H9 (cell line): ENCODE results near the gene APOA1. TPM values are rescaled to one million over a fixed set of nuclear protein-coding genes. Genes with fewer than 3 reads are reported as not detected.

Source experiments
- DNase-seq: peaks from one replicate; pipeline ENCODE4 v3.0.0-alpha.2; 2017
- H2AFZ ChIP-seq: one replicate; pipeline ENCODE4 v1.6.1; 2013; ENCODE audit warnings: mild to moderate bottlenecking, low read length, control low read depth, moderate library complexity
- H2AK5ac ChIP-seq: 2 replicates; pipeline ENCODE4 v1.6.1; 2013; ENCODE audit warnings: low read length, control low read depth, mixed read lengths; ENCODE audit not compliant: insufficient read length
- H2BK120ac ChIP-seq: one replicate; pipeline ENCODE4 v1.6.1; 2013; ENCODE audit warnings: low read depth, mild to moderate bottlenecking, low read length, control low read depth, inconsistent platforms; ENCODE audit not compliant: poor library complexity, severe bottlenecking
- H2BK12ac ChIP-seq: 2 replicates; pipeline ENCODE4 v1.6.1; 2013; ENCODE audit warnings: low read length, control low read depth, mixed read lengths, low read depth; ENCODE audit not compliant: insufficient read length
- H2BK15ac ChIP-seq: 2 replicates; pipeline ENCODE4 v1.6.1; 2013; ENCODE audit warnings: low read depth, low read length, control low read depth
- H2BK20ac ChIP-seq: one replicate; pipeline ENCODE4 v1.6.1; 2013; ENCODE audit warnings: low read depth, mild to moderate bottlenecking, low read length, control low read depth, inconsistent platforms; ENCODE audit not compliant: poor library complexity, severe bottlenecking
- H2BK5ac ChIP-seq: 2 replicates; pipeline ENCODE4 v1.6.1; 2013; ENCODE audit warnings: low read length, control low read depth, mixed read lengths; ENCODE audit not compliant: insufficient read length
- H3K14ac ChIP-seq: 2 replicates; pipeline ENCODE4 v1.6.1; 2013; ENCODE audit warnings: low read length, control low read depth; ENCODE audit not compliant: insufficient read depth
- H3K18ac ChIP-seq: 2 replicates; pipeline ENCODE4 v1.6.1; 2013; ENCODE audit warnings: low read depth, mild to moderate bottlenecking, mixed read lengths, low read length, control low read depth; ENCODE audit not compliant: insufficient read length
- H3K23ac ChIP-seq: 2 replicates; pipeline ENCODE4 v1.6.1; 2013; ENCODE audit warnings: low read length, control low read depth, mixed read lengths, low read depth; ENCODE audit not compliant: insufficient read length
- H3K23me2 ChIP-seq: 2 replicates; pipeline ENCODE4 v1.6.1; 2013; ENCODE audit warnings: low read depth, mild to moderate bottlenecking, mixed read lengths, low read length, control low read depth; ENCODE audit not compliant: insufficient read length, poor library complexity, severe bottlenecking
- H3K27ac ChIP-seq: 2 replicates; pipeline ENCODE4 v1.5.1; 2013; ENCODE audit warnings: low read length, control low read depth, mixed read lengths, low read depth; ENCODE audit not compliant: insufficient read length
- H3K27me3 ChIP-seq: 2 replicates; pipeline ENCODE4 v1.6.1; 2013; ENCODE audit warnings: low read length, control low read depth, inconsistent platforms; ENCODE audit not compliant: insufficient read depth
- H3K4ac ChIP-seq: 2 replicates; pipeline ENCODE4 v1.6.1; 2013; ENCODE audit warnings: low read depth, mild to moderate bottlenecking, control low read depth, inconsistent platforms, low read length, moderate library complexity
- H3K4me1 ChIP-seq: 2 replicates; pipeline ENCODE4 v1.6.1; 2013; ENCODE audit warnings: low read length, control low read depth, inconsistent platforms; ENCODE audit not compliant: insufficient read depth
- H3K4me2 ChIP-seq: 2 replicates; pipeline ENCODE4 v1.6.1; 2013; ENCODE audit warnings: low read length, control low read depth, mixed read lengths; ENCODE audit not compliant: insufficient read length, insufficient read depth
- H3K56ac ChIP-seq: 2 replicates; pipeline ENCODE4 v1.6.1; 2013; ENCODE audit warnings: low read depth, mild to moderate bottlenecking, mixed read lengths, low read length, control low read depth; ENCODE audit not compliant: insufficient read length
- H3K79me1 ChIP-seq: 2 replicates; pipeline ENCODE4 v1.6.1; 2013; ENCODE audit warnings: low read depth, mild to moderate bottlenecking, moderate library complexity, low read length, control low read depth, inconsistent platforms; ENCODE audit not compliant: insufficient read depth, poor library complexity, severe bottlenecking
- H3K79me2 ChIP-seq: 2 replicates; pipeline ENCODE4 v1.6.1; 2013; ENCODE audit warnings: low read length, control low read depth, inconsistent platforms; ENCODE audit not compliant: insufficient read depth
- H3K9ac ChIP-seq: 2 replicates; pipeline ENCODE4 v1.6.1; 2013; ENCODE audit warnings: low read length, control low read depth, mixed read lengths; ENCODE audit not compliant: insufficient read length; ENCODE audit errors: extremely low read depth
- H3K9me3 ChIP-seq: one replicate; pipeline ENCODE4 v1.6.1; 2013; ENCODE audit warnings: low read depth, low read length, inconsistent platforms; ENCODE audit not compliant: control insufficient read depth
- H3T11ph ChIP-seq: one replicate; pipeline ENCODE4 v1.6.1; 2013; ENCODE audit warnings: mild to moderate bottlenecking, low read length, control low read depth, inconsistent platforms
- H4K20me1 ChIP-seq: one replicate; pipeline ENCODE4 v1.6.1; 2013; ENCODE audit not compliant: control insufficient read depth, insufficient read length, insufficient read depth
- H4K5ac ChIP-seq: 2 replicates; pipeline ENCODE4 v1.6.1; 2013; ENCODE audit warnings: low read depth, mild to moderate bottlenecking, mixed read lengths, low read length, control low read depth; ENCODE audit not compliant: insufficient read length
- H4K8ac ChIP-seq: replicated peaks from 2 replicates; pipeline ENCODE4 v1.6.1; 2013; ENCODE audit warnings: low read length, control low read depth, mixed read lengths, low read depth; ENCODE audit not compliant: insufficient read length
- H4K91ac ChIP-seq: 2 replicates; pipeline ENCODE4 v1.6.1; 2013; ENCODE audit warnings: low read depth, mild to moderate bottlenecking, moderate library complexity, mixed read lengths, low read length, control low read depth; ENCODE audit not compliant: insufficient read length
- H3K27ac Mint-ChIP-seq, 3 experiments: 2 replicates in 2 of 3; 3 replicates in 1 of 3; pipeline ENCODE4 v1.8.0; 2020 to 2021; ENCODE audit warnings: mixed read lengths in 3 of 3, mild to moderate bottlenecking in 1 of 3, moderate library complexity in 1 of 3
- H3K27me3 Mint-ChIP-seq: 2 replicates; pipeline ENCODE4 v1.8.0; 2021; ENCODE audit warnings: low read depth, mild to moderate bottlenecking, moderate library complexity, mixed read lengths
- H3K36me3 Mint-ChIP-seq, 3 experiments: 2 replicates in 2 of 3; 3 replicates in 1 of 3; pipeline ENCODE4 v1.8.0; 2020 to 2021; ENCODE audit warnings: low read depth in 3 of 3, mixed read lengths in 3 of 3; ENCODE audit not compliant: insufficient read depth in 1 of 3
- H3K4me1 Mint-ChIP-seq, 2 experiments: 2 replicates each; pipeline ENCODE4 v1.8.0; 2020; ENCODE audit warnings: mixed read lengths in 2 of 2
- H3K4me3 Mint-ChIP-seq, 2 experiments: 2 replicates in 1 of 2; 3 replicates in 1 of 2; pipeline ENCODE4 v1.8.0; 2020 to 2021; ENCODE audit warnings: mild to moderate bottlenecking in 2 of 2, mixed read lengths in 2 of 2, moderate library complexity in 1 of 2
- H3K9me3 Mint-ChIP-seq, 2 experiments: 2 replicates in 1 of 2; 3 replicates in 1 of 2; pipeline ENCODE4 v1.8.0; 2020; ENCODE audit warnings: mild to moderate bottlenecking in 2 of 2, mixed read lengths in 2 of 2, moderate library complexity in 1 of 2
- CTCF ChIP-seq: fragments of 200-600 bp; sonication (generic); conservative IDR thresholded peaks from 3 replicates; pipeline ENCODE4 v1.8.0; 2021; ENCODE audit warnings: antibody characterized with exemption, mild to moderate bottlenecking
- WGBS: extraction: QIAGEN DNeasy Blood & Tissue Kit; methylation state at CpG from one replicate; pipeline ENCODE4 v1.1.7; 2013; ENCODE audit warnings: missing lambda C conversion rate, low lambda C conversion rate, mixed read lengths; ENCODE audit not compliant: insufficient read length; ENCODE audit errors: extremely low coverage; 5-methylcytosine and 5-hydroxymethylcytosine counted together
- total RNA-seq: library from RNA; stranded (reverse); gene quantifications from 2 replicates; pipeline ENCODE4 v1.2.1, GENCODE V29; 2021

Gene APOA1
- total RNA-seq, 1 experiment from 2014 or later, result 0.68 TPM

DNA sequence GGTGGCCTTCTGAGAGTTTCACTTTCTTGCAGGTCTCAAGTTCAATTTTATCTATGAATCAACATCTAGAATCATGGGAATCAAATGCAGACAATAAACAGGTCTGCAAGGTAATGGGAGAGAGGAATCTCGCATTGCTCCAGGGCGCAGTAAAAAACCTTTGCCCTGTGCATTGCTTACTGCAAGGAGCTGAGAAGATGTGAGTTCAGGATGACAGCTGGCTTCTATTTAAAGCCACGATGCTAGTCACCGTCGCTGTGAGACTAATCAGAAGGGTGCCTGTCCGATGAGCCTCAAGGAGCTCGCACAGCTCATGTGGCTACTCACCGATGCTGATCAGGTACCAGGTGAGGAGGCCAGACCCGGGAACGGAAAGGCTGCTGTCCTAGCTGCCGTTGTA lies 30.2 kb upstream of the APOA1 start:
- H3K56ac ChIP-seq, result no peak overlapping the region
- H2BK15ac ChIP-seq, result no peak overlapping the region
- no peak overlapping the region for H3K23ac ChIP-seq
- H3K79me1 ChIP-seq, result no peaks in the 10 kb centered on the region
- H3K9ac ChIP-seq, result no peak overlapping the region
- WGBS, result no CpG with 5 or more reads among the region's 11 CpGs
- no peak overlapping the region for H2BK120ac ChIP-seq
- H2AFZ ChIP-seq, result no peak overlapping the region
- no peak overlapping the region for H3K18ac ChIP-seq
- no peak overlapping the region for H3K27ac ChIP-seq
- DNase-seq, result no peak
- TF ChIP-seq CTCF, result no peak
- no peak overlapping the region for H2BK20ac ChIP-seq
- no peaks in the 10 kb centered on the region for H3K23me2 ChIP-seq
- Mint-ChIP-seq H3K9me3 (no peaks in the 10 kb centered on the region), H3K27me3 (no peaks in the 10 kb centered on the region), H3K36me3 (peaks cover 16 to 62% (median 58%) of the 10 kb centered on the region in 3 experiments; a peak in 6 of 7 replicates), H3K27ac (no peak overlapping the region), H3K4me3 (no peak overlapping the region), H3K4me1 (no peaks in the 10 kb centered on the region)
- no peak overlapping the region for H3K4ac ChIP-seq
- H2BK12ac ChIP-seq, result no peak overlapping the region
- no peak overlapping the region for H4K8ac ChIP-seq
- H3K4me1 ChIP-seq, result no peaks in the 10 kb centered on the region
- H2AK5ac ChIP-seq, result no peak overlapping the region
- H3K4me2 ChIP-seq, result no peak overlapping the region
- H3K27me3 ChIP-seq, result no peaks in the 10 kb centered on the region
- H3K79me2 ChIP-seq, result no peaks in the 10 kb centered on the region
- H2BK5ac ChIP-seq, result no peak overlapping the region
- H3K9me3 ChIP-seq, result no peaks in the 10 kb centered on the region
- peaks cover 2% of the 10 kb centered on the region for H4K20me1 ChIP-seq
- no peak overlapping the region for H4K5ac ChIP-seq
- H4K91ac ChIP-seq, result no peak overlapping the region
- H3K14ac ChIP-seq, result no peak overlapping the region
- H3T11ph ChIP-seq, result no peak overlapping the region
